Activated T-cell treated with anti-CD3 and anti-CD28 coated beads, Interleukin-2, amount 50 U/mL, for 1 hour (primary cell): ENCODE data around the gene ARHGAP26.
A peak's percentile ranks its signal among the peaks of the same experiment; 100 is the strongest.
"Not testable (repeated sequence)": the region's sequence is repeated elsewhere in the genome, so short reads cannot be mapped to it uniquely, and the experiment has no call there.

Experiments used
- DNase-seq: peaks from one replicate; pipeline ENCODE4 v3.0.0-alpha.2; 2020

The ARHGAP26 gene

DNA sequence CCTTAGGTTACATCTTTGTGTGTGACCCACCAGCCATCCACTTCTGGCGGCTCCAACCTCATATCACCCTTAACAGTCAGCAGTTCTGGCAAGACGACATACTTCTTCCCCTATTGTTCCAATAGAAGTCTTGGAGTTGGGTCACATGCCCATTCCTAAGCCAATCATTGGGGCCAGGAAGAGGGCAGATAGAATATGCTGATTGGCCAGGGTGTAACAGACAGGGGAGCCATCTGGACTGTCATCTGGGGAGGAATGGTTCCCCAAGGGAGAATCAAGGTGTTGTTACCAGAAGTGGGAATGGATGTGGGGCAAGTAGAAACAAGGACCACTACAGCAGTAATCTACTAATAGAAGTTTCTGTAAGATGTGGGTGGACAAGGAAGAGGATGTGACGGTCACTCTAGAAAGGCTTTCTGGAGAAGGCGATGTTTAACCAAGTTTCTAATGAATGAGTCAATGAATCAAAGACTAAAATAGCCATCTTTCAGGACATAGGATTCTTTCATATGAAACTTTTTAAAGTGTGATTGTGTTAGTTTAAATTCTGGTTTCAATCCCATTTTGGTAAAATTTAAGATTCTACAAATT is 200.4 kb downstream of the ARHGAP26 start:
- DNase-seq: no peak

GRCh38 chr5:142971303-142972013 is 201.3 kb downstream of the ARHGAP26 start:
- no peak for DNase-seq

DNA sequence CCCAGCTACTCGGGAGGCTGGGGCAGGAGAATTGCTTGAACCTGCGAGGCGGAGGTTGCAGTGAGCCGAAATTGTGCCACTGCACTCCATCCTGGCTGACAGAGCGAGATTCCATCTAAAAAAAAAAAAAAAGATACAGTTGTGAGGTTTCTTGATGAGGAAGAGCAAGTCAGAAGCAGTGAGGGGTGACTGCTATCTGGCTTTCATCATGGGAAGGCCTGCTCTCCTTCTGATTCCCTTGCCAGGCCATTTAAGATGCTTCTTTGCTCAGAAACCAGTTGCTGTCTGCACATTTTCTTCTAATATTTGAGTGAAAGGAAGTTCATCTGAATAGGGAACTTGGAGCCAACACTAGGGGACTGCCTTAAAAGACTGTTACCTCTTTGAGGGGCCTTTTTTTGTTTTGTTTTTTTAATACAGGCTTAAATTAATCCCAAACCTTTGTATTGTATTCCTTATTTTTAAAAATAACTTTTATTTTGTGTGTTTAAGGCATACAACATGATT is 201.9 kb downstream of the ARHGAP26 start:
- DNase-seq: no peak

DNA sequence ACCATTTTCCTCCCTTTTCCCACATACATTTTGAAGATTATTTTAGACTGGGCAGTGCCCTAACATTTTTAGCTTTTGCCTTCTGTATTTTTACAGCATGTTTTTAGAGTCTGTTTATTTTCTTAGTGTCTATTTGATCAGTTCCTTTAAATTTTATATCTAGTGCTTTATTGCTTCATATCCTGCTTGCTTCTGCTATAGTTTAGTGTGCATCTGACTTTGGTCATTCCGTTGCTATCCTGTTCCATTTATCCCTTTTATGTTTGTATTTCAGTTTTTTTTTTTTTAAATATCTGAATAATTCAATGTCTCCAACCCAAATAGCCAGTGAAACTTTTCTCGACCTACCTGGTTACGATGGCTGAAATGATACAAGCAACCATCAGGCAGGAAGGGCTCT is 203.8 kb downstream of the ARHGAP26 start:
- no peak for DNase-seq

- DNase-seq: no peak
Measured at GRCh38 chr5:142974409-142974808, 204.2 kb downstream of the ARHGAP26 start.

DNA sequence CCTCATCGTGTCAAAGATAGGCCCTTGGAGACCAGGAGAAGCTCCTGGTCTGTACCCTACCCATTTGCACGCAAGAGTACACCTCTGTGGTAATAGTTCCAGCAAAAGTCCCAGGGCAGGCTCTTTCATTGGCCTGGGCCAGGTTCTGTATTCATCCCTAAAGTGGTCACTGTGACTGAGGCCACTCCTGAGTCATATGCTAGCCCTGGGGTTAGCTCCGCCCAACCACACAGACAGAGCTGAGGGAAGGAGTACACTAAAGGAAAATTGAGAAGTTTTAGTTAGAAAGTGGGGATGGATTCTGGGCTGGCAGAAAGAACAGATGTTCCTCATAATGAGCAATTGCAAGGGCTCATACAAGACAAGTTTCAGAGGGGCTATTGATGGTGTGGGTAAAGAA is 206.7 kb downstream of the ARHGAP26 start:
- DNase-seq: no peak

DNA sequence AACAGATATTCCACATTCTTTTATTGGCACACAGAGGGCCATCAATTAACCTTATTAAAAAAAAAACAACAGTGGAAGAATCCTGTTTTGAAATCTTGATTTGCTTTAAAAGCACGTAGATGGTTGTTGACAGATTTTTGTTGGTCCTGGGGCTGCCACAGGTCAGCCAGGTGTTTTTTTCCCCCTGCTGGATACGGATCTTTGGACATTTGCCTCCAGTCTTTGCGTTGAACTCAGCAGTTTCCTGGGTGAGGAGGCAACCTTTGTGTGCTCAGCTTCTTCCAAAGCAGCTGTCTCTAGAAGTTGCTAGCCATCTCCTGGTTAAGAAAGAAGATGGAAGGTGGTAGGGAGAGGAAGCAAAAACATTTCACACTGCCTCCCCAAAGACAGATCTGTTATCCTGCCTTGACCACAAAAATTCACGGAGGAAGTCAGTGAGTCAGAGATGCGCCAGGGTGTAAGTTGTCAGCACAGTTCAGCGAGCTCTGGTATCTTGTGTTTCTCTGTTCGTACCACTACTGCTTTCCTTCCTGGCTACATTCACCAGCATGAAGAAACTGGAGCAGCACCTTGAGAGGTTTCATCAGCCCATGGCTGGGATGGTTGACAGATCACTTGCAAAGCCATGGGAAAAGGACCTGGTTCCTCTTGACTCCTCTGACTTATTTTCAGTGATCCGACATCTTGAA is 207.3 kb downstream of the ARHGAP26 start:
- peak; percentile 37 for DNase-seq

DNA sequence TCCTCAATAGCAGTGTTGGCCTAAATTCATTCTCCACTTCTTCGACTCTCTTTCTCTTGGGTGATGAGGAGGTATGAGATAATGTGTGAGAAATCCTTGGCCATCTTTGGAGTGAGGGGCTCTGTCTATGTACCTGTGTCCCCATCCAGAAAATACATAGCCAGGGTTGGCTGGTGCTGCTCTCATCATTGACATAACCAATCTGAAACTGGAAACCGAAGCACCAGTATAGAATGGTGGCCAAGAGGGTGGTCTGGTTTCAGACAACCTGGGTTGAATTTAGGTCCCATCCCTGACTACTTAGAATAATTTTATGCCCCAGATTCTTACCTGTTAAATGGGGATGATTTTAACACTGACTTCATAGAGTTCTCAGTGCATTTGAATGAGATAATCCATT is 208.1 kb downstream of the ARHGAP26 start:
- DNase-seq: no peak

- DNase-seq: no peak
Measured at GRCh38 chr5:142978726-142979125, 208.5 kb downstream of the ARHGAP26 start.

- no peak for DNase-seq
Measured at GRCh38 chr5:142979636-142980035, 209.5 kb downstream of the ARHGAP26 start.

GRCh38 chr5:142981475-142981874 is 211.3 kb downstream of the ARHGAP26 start:
- no peak for DNase-seq

DNA sequence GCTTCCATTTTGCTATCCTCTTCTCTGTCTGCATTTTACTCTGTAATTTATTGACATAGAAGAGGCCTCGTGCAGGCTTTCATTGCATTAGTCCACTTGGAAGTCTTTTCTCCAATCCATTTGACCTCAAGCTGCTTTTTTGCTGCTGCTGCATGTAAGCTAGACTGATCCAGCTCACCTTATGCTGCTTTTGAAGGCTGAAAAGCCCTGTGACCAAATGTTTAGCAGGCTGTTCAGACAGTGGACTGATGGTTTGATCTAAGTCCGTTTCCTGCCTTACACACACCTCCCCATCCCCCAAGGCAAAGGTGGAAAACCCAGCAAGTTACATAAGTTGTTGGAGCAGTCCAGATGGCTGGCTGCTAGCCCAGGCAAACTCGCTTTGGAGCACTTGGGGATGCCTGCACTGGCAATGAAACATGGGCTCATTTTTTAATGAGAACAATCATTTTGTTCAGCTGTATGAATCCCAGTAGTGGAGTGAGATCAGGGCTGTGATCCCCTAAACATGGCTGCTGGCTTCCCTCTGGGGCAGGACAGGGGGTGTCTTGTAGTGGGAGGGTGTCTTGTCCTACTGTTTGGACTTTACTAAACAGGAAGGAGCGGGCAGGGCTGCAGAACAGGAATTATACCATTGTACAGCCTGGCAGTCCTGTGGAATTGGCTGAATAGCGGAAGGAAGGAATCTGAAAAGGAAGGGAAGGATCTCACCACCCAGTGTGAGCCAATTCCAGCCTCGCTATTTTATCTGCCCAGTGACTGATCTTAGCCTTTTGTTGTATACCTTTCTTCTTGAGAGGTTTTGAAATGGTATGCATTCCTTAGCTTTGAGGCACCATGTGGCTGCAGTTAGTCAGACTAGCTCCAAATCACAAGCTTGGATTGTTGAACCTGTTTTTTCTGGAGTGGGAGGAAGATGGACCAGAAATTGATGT is 212.0 kb downstream of the ARHGAP26 start:
- DNase-seq: no peak

DNA sequence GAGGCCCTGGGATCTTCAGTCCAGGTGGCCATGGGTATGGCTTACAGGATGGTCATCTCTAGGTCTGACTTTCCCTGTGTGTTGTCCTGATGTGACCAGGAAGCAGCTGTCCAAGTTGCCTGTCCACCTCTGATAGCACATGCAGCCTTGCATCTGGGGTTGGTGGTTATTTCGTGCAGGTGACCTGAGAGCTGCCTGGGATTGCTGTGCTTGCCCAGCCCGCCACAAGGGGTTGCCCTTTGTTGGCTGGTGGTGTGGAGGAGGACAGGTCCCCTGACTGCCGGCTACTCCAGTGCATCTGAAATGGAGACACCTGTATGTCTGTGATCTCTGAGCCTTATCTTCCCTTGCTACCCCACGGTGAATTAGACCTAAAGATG is 212.6 kb downstream of the ARHGAP26 start:
- DNase-seq: no peak

GRCh38 chr5:142984011-142984410 is 213.8 kb downstream of the ARHGAP26 start:
- DNase-seq: no peak

DNA sequence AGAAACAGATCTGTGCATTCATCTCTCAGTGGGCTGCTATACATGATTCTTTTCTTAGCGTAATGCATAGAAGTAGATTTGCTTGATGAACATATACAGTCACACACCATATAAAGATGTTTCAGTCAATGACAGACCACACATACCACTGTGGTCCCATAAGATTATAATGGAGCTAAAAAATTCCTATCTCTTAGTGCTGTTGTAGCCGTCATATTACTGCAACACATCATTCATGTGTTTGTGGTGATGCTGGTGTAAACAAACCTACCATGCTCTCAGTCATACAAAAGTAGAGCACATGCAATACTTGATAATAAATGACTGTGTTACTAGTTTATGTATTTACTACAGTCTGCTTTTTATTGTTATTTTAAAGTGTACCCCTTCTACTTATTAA is 214.3 kb downstream of the ARHGAP26 start:
- DNase-seq: no peak

GRCh38 chr5:142989270-142989669 is 219.1 kb downstream of the ARHGAP26 start:
- not testable (repeated sequence) for DNase-seq

GRCh38 chr5:142990073-142990472 is 219.9 kb downstream of the ARHGAP26 start:
- DNase-seq: not testable (repeated sequence)

DNA sequence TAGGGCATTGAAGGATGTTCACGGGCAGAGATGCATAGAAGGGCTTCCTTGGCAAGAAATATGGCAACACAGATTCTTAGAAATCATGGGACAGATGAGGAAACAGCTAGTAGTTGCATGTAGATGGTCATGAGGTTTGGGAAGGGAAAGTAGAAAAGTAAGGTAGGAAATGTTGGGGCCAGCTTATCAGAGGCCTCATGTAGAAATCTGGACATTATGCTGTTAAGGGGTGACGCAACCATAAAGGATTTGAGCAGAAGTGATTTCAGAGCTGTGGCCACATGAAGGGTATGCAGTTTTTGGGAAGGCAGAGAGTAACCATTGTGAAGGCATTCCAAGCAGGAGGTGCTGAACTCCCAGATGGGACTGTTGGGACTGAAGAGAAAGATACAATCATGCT is 224.0 kb downstream of the ARHGAP26 start:
- no peak for DNase-seq

- not testable (repeated sequence) for DNase-seq
Measured at GRCh38 chr5:142995621-142996020, 225.4 kb downstream of the ARHGAP26 start.

DNA sequence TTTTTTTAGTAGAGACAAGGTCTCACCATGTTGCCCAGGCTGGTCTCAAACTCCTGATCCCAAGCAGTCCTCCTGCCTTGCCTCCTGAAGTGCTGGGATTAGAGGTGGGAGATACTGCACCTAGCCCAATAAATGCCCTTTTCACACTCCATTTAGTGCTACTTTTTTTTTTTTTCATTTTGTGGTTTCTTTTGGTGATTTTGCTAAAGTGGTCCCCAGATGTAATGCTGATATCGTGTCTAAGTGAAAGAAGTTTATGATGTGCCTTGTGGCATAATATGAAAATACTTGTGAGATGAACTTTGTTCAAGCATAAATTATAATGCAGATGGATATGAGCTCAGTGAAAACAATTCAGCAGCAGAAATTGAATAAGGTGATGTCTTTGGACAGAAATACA is 227.4 kb downstream of the ARHGAP26 start:
- DNase-seq: no peak

DNA sequence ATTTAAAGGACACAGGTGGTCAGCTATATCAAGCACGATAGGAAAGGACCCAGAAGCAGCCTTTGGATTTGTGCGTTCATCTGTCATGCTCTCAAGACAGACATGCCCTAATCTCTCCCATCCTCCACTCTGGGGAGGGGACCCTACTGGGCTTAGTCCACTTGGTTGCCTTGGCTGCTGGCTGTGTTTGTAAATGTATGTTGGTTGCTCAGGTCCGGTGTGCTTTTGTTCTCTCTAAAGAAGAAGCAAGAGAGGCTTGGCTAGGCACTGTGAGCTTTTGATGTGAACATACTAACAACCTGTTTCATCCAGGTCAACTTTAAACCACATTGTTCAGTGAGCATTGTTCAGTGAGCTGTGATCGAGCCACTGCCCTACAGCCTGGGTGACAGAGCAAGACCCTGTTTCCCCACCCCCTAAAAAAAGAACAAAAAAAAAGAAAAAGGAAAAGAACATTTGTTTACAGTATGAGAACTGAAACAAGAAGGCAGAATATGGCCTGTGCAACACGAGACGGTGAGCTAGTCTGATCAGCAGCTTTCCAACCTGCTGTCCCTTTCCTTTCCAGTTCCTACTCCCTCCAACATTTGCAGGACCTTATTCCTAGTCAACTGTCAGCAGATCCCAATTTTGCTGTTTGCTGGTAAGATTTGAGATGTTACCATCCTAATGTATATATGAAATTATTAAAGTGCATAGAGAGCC is 228.3 kb downstream of the ARHGAP26 start:
- no peak for DNase-seq

DNA sequence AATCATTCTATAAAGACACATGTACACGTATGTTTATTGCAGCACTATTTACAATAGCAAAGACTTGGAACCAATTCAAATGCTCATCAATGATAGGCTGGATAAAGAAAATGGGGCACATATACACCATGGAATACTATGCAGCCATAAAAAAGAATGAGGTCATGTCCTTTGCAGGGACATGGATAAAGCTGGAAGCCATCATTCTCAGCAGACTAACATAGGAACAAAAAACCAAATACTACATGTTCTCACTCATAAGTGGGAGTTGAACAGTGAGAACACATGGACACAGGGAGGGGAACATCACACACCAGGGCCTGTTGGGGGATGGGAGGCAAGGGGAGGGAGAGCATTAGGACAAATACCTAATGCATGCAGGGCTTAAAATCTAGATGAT is 230.4 kb downstream of the ARHGAP26 start:
- DNase-seq: not testable (repeated sequence)
